ENCODE measurements around the gene ZDHHC7.

The ZDHHC7 gene

GRCh38 chr16:84973776-84974523, 37.4 kb downstream of the ZDHHC7 start:
- ChIA-PET POLR2A (no interaction called here), CTCF (interaction anchor here (1.1 to 6.9 kb wide), 5 partner anchors 21 to 352 kb away, joined by 3 to 121 read pairs (median 4); no protein-coding TSS in a partner anchor)
- TF ChIP-seq, protein P1, sequence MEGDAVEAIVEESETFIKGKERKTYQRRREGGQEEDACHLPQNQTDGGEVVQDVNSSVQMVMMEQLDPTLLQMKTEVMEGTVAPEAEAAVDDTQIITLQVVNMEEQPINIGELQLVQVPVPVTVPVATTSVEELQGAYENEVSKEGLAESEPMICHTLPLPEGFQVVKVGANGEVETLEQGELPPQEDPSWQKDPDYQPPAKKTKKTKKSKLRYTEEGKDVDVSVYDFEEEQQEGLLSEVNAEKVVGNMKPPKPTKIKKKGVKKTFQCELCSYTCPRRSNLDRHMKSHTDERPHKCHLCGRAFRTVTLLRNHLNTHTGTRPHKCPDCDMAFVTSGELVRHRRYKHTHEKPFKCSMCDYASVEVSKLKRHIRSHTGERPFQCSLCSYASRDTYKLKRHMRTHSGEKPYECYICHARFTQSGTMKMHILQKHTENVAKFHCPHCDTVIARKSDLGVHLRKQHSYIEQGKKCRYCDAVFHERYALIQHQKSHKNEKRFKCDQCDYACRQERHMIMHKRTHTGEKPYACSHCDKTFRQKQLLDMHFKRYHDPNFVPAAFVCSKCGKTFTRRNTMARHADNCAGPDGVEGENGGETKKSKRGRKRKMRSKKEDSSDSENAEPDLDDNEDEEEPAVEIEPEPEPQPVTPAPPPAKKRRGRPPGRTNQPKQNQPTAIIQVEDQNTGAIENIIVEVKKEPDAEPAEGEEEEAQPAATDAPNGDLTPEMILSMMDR (IDR thresholded peaks at IDR 0.05; ENCODE audit: control extremely low read depth, extremely low read depth, low read depth, missing control alignments) = no peak
- DNase-seq (ENCODE audit: extremely low spot score) = no peak

GRCh38 chr16:84973236-84973635, 38.1 kb downstream of the ZDHHC7 start:
- no peak for DNase-seq (ENCODE audit: extremely low spot score)
- ChIA-PET CTCF (interaction anchor here (1.0 to 6.9 kb wide), 7 partner anchors 20 to 351 kb away, joined by 3 to 121 read pairs (median 3); no protein-coding TSS in a partner anchor), POLR2A (no interaction called here)
- TF ChIP-seq, protein P1 (IDR thresholded peaks at IDR 0.05; ENCODE audit: control extremely low read depth, extremely low read depth, low read depth, missing control alignments) = no peak

GRCh38 chr16:84970447-84971127, 40.7 kb downstream of the ZDHHC7 start:
- peak; percentile 85 for DNase-seq (ENCODE audit: extremely low spot score)
- ChIA-PET CTCF (interaction anchor here (0.6 to 8.1 kb wide), 51 partner anchors 9 to 885 kb away, joined by 3 to 121 read pairs (median 4); partner anchors contain the start of gene ZDHHC7), POLR2A (no interaction called here)

GRCh38 chr16:84967828-84968227, 43.5 kb downstream of the ZDHHC7 start:
- no peak for DNase-seq (ENCODE audit: extremely low spot score)
- TF ChIP-seq, protein P1 (IDR thresholded peaks at IDR 0.05; ENCODE audit: control extremely low read depth, extremely low read depth, low read depth, missing control alignments) = no peak
- POLR2A ChIA-PET = no interaction called here

More at GRCh38 chr16:84970447-84971127, 40.7 kb downstream of the ZDHHC7 start:
- TF ChIP-seq, protein P1 (IDR thresholded peaks at IDR 0.05; ENCODE audit: control extremely low read depth, extremely low read depth, low read depth, missing control alignments) = peak; percentile 90

GRCh38 chr16:84965428-84966415, 45.6 kb downstream of the ZDHHC7 start:
- ChIA-PET POLR2A (no interaction called here), CTCF (interaction anchor here (1.0 to 8.1 kb wide), 4 partner anchors 10 to 239 kb away, joined by 3 to 89 read pairs (median 5); no protein-coding TSS in a partner anchor)
- no peak for DNase-seq (ENCODE audit: extremely low spot score)
- TF ChIP-seq, protein P1 (IDR thresholded peaks at IDR 0.05; ENCODE audit: control extremely low read depth, extremely low read depth, low read depth, missing control alignments) = no peak

More at GRCh38 chr16:84967828-84968227, 43.5 kb downstream of the ZDHHC7 start:
- CTCF ChIA-PET = interaction anchor here (0.9 to 8.1 kb wide), 7 partner anchors 10 to 345 kb away, joined by 3 to 121 read pairs (median 14); no protein-coding TSS in a partner anchor

All from GM10248 (cell line).